OCI-LY7 (cell line): ENCODE data around the gene RFT1.

Source experiments
- EZH2phosphoT487 ChIP-seq: fragments of 200-600 bp; sonication (generic); IDR thresholded peaks from 2 replicates; pipeline ENCODE4 v1.6.1; 2018; ENCODE audit warnings: low read depth, borderline replicate concordance, mild to moderate bottlenecking, mixed run types, antibody characterized with exemption, low read length, moderate library complexity, mixed read lengths
- TF ChIP-seq, protein P1 (sequence below): fragments of 200-600 bp; sonication (generic); conservative IDR thresholded peaks from 2 replicates; pipeline ENCODE4 v1.5.1; 2014; ENCODE audit warnings: mild to moderate bottlenecking, antibody characterized with exemption, low read length, moderate library complexity, mixed read lengths

DNA sequence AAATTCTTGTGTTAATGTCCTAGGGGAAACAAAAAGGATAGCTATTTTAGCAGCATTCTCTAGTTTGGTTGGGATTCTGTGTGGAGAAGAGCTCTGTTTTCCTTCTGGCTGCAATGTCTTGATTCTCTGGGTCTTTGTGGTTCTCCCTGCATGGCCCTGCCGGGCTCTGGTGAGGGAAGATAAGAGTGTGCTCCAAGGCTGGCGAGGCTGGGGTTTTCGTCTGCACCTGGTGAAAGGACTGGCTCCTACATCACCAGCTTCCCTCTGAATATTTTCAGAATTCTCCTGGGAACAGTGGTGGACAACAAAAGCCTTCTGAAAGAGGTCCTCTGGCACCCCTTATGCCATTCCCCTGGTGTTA is 46.3 kb downstream of the RFT1 start:
- TF ChIP-seq, protein P1, sequence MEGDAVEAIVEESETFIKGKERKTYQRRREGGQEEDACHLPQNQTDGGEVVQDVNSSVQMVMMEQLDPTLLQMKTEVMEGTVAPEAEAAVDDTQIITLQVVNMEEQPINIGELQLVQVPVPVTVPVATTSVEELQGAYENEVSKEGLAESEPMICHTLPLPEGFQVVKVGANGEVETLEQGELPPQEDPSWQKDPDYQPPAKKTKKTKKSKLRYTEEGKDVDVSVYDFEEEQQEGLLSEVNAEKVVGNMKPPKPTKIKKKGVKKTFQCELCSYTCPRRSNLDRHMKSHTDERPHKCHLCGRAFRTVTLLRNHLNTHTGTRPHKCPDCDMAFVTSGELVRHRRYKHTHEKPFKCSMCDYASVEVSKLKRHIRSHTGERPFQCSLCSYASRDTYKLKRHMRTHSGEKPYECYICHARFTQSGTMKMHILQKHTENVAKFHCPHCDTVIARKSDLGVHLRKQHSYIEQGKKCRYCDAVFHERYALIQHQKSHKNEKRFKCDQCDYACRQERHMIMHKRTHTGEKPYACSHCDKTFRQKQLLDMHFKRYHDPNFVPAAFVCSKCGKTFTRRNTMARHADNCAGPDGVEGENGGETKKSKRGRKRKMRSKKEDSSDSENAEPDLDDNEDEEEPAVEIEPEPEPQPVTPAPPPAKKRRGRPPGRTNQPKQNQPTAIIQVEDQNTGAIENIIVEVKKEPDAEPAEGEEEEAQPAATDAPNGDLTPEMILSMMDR, result no peak
- TF ChIP-seq EZH2phosphoT487, result no peak
